Hepatocyte (in vitro differentiated cells): ENCODE measurements around the gene TMEM8B.
"Not testable (repeated sequence)": the region's sequence is repeated elsewhere in the genome, so short reads cannot be mapped to it uniquely, and the experiment has no call there.

Experiments
- CTCF ChIP-seq: fragments of 200-600 bp; sonication (generic); IDR thresholded peaks from 2 replicates; pipeline ENCODE4 v1.5.1; 2016; ENCODE audit warnings: antibody characterized with exemption, mild to moderate bottlenecking; ENCODE audit not compliant: poor library complexity
- EZH2 ChIP-seq: fragments of 200-600 bp; sonication (generic); IDR thresholded peaks from 2 replicates; pipeline ENCODE4 v1.6.1; 2016; ENCODE audit warnings: antibody characterized with exemption, mild to moderate bottlenecking, borderline replicate concordance

GRCh38 chr9:35897376-35898099 is 68.5 kb downstream of the TMEM8B start:
- TF ChIP-seq CTCF, EZH2: not testable (repeated sequence)
